Stimulated activated CD4-positive, alpha-beta T cell treated with anti-CD3 and anti-CD28 coated beads, Interleukin-15, amount 100 ng/mL, for 24 hours (primary cell): ENCODE measurements around the gene EML1.

Experiments
- DNase-seq: peaks from one replicate; pipeline ENCODE4 v3.0.0-alpha.2; 2020

The EML1 gene

DNA sequence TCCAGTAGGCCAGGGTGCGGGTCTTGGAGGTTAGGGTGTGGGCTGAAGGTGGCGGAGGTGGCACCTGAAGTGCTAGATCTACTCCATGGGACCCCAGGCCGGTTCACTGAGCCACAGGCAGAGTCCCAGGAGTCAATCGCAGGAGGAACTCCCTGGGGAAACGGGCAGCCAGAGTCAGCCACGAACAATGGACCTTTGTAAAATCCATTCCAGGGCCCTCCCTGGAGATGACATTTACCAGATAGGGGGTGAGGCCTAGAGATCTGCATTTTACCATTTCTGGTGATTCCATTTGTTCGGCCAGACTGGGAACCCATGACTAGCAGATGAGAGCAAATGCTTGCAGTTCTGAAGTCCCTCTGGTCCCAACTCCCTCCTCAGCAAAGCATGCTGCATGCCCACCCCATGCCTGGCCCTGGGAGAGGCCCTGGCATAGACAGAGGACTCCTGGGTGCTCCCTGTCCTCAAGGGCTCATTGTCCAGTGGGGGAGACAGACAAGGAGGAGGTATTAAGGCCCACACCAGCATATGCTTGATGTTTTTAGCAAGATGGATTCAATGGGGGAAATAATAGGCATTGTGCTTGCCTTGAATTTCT lies 115.5 kb downstream of the EML1 start:
- no peak for DNase-seq

DNA sequence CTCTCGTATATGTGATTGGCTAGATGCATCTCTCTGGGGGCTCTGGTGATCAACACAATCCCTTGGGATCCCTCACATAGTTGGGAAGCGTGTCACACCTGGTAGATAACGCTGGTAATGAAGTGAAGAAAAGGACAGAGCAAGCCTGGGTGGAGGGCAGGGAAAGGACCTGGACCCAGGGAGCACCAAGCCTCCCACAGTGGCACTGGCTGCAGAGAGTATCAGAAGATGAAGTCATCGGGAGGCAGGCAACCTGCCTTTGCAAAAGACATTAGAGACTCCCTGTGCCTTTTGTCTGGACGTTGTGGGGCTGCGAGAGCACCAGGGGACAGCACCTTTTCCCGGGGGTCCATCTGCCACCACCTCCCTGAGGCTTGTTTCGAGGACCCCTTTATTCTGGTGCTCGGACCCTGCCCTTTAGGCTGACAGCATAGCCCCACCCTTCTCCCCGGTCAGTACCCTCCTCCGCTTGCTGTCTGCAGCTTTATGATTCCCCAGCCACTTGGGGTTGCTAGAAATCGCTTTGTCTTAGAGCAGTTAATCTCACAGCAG lies 116.4 kb downstream of the EML1 start:
- DNase-seq = no peak

DNA sequence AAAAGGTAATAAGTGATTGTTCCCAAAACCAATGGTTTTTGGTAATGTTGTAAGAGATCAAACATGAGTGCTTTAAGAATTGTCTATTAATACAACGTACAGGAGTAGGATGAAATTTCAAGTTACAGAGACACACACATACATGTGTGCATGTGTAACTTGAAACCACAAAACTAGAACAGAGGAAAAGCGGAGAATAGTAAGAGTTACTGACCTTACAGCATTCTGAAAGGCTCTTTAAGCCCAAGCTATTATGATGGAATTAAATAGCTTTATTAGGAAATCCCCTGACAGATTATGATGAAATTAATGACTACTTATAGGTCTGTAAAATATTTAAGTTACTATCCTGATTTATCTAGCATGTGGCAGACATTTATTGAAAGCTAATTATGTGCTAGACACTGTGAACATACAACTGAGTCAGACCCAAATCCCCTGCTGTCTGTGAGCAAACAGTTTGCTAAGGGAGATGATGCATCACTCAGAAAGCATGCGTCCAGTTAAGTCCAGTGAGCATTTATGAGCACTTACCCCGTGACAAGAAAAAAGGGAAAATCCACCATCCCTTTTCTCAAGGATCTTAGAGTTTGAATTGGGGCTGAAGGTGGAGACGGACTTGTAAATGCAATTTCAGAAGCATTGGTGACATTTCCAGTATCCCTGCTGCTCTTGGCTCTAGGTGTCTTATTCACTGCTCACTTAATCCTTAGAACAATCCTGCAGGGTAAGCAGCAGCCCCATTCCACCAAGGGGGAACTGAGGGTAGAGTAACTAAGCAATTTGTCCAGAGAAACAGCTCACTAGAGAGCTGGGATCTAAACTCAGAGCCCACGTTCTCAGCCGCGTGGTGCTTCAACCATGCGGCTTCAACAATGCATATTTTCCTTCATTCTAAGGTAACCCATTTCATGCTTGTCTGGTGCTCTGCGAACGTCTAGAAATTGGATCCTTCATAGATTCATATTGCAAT lies 117.4 kb downstream of the EML1 start:
- no peak for DNase-seq

DNA sequence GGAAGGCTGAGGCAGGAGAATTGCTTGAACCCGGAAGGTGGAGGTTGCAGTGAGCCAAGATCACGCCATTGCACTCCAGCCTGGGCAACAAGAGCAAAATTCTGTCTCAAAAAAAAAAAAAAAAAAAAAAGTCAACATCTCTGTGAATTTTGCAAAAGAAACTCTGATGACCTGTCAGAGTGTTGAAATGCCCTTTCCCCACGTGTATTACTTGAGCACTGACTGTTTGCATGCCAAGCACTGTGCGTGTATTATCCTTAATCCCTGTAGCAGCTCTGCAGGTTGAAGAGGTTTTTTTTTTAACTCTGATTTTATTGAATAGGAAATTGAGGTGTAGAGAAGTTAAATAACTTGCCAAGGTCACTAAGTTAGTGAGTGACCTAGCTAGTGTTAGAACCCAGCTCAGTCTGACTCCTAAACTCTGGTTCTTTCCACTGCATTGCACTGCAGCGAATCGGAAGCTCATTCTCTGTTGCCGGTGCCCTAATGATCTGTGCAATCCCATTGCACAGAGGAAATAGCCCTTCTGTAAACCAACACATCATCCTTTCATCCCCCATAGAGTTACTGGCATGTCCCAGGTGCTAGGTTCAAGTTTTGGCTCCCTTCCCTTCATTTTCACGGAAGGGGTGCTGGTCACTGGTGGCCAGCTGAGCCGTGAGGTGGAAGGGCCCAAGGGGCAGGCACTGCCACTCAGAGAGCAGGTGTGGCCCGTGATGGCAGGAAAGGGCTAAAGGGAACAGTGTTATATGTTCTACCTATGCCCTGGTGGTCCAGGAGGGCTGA lies 122.3 kb downstream of the EML1 start:
- DNase-seq = no peak

DNA sequence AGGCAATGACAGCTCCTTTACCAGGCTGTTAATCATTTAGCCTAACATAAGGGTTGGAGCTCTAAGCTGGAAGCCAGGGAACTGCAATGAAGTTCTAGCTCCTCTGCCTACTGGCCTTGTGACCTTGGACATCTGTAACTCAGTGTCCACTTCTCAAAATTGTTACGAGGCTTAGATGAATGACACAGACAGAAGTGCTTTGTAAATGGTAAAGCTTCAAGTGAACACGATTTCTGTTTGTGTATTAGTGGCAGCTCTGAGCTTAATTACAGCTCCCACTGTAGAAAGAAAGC lies 122.8 kb downstream of the EML1 start:
- no peak for DNase-seq

DNA sequence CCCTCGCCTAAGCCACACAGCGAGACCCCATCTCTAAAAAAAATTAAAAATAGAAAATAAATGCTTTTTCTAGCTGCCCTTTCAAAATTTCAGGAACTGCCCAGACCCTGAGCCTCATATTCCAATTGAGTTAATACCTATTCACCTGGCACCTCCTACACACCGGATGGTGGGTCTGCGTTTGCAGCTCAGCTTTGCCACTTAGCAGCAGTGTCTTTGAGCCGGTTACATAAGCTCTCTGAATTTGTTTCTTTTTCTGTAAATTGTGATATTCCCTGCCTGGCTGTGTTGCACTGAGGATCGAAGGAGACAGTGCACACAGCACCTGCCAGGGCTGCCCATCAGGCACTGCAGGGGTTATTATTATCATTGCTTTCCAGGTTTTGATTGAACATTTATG lies 125.6 kb downstream of the EML1 start:
- no peak for DNase-seq

DNA sequence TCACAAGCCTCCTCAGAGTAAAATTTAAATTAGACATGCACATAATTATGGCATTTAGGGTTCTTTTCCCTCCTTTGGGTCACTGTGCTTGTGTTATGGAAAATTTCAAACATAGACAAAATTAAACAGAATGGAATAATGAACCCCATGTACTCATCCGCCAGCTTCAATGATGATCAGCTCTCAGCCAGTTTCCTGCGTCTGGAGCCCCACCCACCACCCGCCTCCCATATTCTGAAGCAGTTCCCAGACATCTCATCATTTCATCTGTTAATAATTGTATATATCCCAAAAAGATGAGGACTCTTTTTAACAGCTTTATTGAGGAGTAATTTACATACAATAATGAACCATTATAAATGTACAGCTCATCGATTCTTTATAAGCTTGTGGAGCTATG lies 128.2 kb downstream of the EML1 start:
- no peak for DNase-seq

DNA sequence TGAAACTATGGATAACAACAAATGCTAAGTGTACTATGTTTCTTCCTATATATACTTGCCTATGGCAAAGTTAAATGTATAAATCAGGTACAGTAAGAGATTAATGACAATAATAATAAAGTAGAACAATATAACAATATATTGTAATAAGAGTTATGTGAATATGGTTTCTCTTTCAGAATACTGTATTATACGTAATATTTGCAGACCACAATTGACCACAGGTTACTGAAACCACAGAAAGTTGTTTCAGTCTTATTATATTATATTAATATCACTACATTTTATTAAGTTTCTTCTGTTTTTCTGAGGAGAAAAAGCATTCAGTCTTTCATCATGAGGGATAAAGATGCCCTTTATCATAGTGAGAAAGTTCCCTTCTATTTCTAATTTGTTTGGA lies 131.2 kb downstream of the EML1 start:
- DNase-seq = no peak

DNA sequence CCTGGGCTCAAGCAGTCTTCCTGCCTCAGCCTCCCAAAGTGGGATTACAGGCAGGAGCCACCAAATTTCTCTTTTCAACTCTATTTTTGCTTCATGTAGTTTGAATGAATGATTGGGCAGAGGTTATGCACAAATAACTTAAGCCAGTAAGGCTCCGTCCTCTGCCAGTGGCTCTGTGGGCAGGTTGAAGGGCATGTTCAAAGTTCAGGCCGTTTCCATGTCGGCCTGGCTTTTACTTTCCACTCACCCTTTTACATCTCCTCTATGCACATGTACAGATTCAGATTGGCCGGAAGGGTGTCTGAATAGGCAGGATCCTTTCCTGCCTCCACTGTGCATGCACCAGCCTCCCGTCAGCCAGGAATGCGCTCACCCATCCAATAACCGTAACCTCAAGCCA lies 132.3 kb downstream of the EML1 start:
- DNase-seq = no peak

DNA sequence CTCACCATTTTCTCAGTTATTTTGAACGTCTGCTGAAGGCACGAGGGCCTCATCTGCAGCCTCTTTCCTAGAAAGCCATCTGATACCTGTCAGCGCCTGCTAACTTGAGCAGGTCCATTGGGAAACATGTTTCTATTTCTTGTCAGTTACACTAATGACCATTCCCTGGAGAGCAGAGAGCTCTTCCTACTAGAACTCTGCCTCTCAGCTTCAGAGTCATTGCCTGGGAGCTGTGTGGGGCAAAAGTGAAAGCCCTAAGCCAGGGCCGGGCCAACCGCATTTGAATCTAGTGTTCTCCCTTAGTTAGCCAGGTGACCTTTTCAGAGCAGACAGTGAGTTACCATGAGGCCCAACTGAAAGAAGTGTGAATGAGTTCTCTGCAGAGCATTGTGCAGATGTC lies 135.8 kb downstream of the EML1 start:
- no peak for DNase-seq

DNA sequence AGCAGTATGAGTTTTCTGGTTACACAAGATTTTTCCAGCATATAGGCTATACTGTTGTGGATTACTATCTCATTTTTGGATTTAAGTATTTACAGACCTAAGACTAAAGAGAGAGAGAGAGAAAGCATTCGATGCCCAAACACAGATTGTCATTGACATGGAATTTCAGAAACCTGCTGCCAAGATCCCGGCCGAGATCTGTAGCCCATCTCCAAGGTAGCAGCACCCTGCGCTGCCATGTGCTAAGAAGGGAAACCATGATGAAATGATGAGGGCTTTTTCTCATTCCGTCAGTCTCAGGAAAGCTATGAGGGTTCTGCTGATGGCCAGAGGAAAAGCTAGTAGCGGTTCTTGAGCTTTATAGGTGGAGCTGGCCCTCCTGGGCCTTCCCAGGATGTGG lies 136.4 kb downstream of the EML1 start:
- DNase-seq = no peak

DNA sequence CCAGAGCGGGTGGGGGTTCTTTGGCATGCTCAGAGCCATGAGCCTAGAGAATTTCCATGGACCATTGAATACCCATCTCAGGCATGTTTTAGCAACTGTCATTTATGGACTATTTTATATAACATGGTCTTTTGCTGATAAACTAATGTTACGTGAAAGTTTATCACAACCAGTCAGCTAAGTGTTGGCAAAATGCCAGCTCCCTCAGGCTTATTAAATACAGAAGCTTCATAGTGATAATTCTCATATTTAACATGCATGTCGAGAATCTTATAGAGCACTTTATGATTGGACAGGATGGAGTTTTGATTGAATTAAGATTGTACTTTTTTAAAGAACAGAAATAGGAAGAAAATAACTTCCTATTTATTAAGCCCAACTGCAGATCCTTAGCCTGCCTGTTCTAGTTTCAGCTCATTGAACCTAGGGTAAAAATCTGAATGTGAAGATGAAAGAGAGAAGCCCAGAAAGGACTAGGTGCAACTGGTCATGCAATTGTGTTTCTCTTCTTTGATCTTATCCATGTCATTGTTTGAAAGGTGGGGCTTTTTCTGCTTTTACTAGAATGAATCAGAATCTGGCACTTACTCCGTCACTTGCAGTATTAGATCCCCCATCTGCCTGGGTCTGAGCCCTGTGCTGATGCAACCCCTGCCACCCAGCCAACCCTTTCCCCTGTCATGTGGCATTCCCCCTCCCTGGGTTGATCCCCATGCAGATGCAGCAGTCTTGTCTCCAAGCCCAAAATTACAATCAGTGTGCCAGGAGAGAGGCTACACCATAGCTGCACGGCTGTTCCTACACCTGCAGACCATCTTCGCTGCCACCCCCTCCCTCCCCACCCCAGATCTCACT lies 137.4 kb downstream of the EML1 start:
- DNase-seq = peak; percentile 14

DNA sequence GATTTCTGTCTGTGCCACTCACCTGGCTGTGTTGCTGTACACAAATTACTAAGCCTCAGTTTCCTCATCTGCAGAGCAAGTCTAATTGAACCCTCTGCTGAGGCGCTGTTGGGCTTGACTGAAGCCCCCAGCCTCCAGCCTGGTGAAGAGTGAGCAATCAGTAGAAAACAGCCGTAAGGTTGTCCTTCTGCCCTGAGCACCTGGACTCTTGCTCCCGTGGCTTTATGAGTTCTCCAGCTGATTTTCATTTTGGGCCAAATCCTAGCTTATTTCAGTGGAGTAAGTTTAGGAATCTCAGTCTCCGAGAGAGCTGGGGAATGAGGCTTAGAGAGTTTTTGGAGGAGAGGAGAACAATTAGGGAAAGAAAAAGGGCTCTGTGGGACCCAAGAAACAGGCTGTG lies 138.1 kb downstream of the EML1 start:
- no peak for DNase-seq

DNA sequence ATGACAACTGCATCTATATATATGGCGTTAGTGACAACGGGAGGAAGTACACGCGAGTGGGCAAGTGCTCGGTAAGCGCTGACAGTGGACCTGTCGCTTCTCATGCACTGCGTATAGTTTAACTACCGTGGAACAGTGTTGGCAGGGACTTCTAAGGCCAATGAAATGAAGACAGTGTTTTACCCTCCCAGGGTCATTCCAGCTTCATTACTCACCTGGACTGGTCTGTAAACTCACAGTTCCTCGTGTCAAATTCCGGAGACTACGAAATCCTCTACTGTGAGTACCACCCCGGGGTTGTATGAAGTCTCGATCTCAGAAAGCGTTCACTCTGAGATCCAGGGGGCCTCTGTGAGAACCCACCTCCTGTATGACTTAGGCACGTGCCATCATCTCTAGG lies 142.8 kb downstream of the EML1 start:
- DNase-seq = no peak

DNA sequence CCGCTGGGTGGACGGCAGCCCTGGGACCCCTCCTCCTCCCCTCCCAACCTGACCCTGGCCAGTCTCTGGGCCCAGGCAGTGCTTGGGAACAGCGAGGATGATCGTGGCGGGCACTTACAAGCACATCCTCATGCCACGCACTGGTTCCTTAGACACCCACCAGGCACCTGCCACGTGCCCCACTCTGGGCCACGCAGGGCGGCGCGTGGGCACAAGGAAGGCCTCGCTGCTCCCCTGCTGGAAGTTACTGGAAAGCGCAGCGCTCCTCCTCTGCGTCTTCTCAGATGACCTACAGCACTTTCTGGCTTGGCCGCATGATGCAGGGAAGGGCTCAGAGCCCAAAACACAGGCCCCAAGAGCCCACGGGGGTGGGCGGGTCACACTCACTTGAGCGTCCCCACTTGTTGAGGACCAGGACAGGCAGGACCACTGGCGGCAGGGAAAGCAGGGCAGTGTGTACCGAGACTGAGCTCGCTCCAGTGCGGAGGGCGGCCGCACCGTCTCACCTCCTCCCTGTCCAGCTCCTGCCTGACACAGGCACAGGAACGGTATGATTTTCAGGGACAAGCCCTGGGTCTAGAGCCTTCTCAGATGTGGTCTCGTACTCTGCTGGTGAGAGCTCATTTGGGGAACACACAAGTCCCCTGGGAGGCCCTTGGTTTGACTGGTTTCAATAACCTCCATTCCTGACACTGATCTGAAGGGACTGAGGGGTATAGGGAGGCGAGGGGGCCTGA lies 143.7 kb downstream of the EML1 start:
- DNase-seq = no peak

DNA sequence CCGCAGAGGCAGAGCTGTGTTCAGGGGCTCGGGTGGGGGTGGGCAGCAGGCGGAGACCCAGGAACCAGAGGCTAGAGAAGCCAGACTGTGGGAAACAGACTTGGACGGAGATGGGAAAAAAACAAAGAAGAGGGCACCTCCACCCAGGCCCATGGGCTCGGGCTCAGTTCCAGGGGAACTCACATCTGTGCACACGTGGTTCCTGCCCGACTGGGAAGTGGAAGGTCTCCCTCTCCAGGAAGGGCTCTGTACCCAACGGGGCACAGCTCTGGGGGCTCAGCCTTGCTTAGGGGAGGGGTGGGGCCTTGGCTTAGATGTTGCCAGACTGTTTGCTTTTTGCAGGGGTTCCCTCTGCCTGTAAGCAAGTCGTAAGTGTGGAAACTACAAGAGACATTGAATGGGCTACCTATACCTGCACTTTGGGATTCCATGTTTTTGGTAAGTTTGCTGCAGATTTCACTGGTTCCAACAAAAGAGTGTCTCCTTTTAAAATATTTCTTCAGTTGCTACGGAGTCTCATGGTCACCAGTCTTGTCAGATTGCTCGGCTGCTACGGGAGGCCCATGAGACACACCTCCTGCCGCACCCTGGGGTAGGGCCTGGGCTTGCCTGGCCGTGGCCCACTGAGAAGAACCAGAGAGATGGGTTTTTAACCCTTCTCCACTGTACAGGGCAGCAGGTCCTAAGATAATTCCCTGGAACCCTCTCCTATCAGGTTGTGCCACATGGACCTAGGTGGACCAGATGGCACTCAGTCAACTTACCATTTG lies 144.4 kb downstream of the EML1 start:
- DNase-seq = no peak

DNA sequence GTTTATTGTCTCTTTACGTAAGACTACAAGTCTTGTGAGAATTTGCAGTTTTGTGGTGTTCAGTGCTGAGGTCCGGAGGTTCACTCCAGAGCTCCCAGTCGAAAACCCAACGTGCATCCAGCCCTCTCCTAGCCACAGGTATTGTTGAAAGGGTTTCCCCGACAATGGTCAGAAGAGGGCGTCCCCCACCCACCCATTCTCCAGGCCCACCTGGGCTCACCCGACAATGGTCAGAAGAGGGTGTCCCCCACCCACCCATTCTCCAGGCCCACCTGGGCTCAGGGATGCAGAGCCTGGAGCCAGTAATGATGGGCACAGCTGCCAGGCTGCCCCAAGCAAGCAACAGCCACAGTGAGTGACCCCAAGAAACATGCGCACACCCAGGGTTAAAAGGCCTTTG lies 145.2 kb downstream of the EML1 start:
- DNase-seq = no peak

DNA sequence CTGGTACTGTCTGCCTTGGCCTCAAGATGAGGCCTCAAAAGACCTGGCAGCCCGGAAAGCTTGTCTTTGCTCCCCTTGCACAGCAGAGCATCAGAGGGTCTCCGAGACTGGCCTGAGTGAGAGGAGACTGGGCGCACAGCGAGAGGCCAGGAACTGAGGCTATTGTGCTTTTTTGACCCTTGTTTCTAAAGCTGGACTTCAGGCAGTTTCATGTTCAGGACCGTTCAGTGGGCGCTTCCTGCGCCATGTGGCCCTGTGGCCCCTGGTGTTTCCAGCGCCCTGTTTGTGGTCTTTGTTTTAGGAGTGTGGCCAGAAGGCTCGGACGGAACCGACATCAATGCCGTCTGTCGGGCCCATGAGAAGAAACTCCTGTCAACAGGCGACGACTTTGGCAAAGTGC lies 145.7 kb downstream of the EML1 start:
- no peak for DNase-seq

DNA sequence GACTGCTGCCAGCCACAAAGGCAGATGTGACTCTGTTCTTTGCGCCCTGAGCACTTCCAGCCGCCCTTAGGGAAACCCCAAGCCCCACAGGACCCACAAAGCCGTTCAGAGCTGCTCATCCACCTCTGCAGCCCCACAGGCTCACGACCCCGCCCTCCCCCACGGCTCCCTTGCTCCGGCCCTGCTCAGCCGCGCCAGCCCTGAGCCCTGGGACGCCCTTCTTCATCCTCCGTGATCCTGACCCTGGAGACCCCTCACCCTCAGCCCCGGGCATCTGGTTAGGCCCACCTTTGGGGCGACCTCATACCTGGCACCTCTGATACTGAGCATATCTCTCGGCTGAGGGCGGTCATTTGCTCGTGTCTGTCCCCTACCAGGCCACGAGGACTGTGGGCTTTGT lies 146.2 kb downstream of the EML1 start:
- no peak for DNase-seq

DNA sequence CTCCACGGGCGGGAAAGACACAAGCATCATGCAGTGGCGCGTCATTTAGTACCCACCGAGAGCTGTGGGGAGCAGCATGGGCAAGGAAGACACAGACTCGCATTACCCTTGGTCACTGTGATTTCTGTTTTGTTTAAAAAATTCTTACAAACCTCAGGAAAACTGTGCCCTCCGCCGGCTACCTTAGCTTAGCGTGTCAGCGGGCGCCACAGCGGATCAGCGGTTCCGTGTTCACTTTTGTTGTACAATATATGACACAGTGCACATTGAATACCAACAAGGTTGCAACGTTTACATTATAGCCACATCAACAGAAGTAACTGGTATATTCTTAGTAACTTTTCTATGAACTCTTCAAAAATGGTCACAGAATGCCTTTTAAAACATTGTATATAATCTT lies 146.9 kb downstream of the EML1 start:
- DNase-seq = no peak

DNA sequence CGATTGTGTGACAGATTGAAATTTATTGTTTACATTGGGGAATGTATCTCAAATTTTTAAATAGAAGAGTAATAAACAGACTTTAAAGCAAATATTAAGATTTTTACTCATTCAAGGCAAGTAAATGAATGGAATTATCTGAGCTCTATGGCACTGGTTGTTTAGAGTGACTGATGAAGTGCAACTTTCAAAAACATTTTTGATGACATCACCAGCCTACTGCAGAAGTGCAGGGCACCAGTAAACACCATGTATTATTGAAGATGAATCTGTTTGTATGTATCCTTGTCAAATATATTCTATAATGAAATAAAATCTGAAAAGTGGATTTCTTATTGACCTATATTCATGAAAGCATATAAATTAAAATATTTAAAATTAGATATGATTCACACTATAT lies 148.0 kb downstream of the EML1 start:
- DNase-seq = no peak
